Trophoblast cell (in vitro differentiated cells and primary cell): Measurements from ENCODE around the gene CSH1.

Experiments used
- DNase-seq, 2 donors: peaks; one replicate each; pipeline ENCODE4 v3.0.0-alpha.2; 2016
- H2AFZ ChIP-seq: 2 replicates; pipeline ENCODE4 v1.6.1; 2013; ENCODE audit warnings: low read length, moderate library complexity, mild to moderate bottlenecking; ENCODE audit not compliant: insufficient read depth, poor library complexity
- H2AK5ac ChIP-seq: 2 replicates; pipeline ENCODE4 v1.6.1; 2013; ENCODE audit warnings: mild to moderate bottlenecking, low read length
- H2BK120ac ChIP-seq: 2 replicates; pipeline ENCODE4 v1.6.1; 2013; ENCODE audit warnings: low read length, mild to moderate bottlenecking, moderate library complexity; ENCODE audit not compliant: insufficient read depth, poor library complexity
- H2BK12ac ChIP-seq: 2 replicates; pipeline ENCODE4 v1.6.1; 2013; ENCODE audit warnings: mild to moderate bottlenecking, low read length, moderate library complexity
- H2BK5ac ChIP-seq: 2 replicates; pipeline ENCODE4 v1.6.1; 2013; ENCODE audit warnings: low read length, low read depth, moderate library complexity, mild to moderate bottlenecking; ENCODE audit not compliant: poor library complexity
- H3K14ac ChIP-seq: 2 replicates; pipeline ENCODE4 v1.6.1; 2013; ENCODE audit warnings: mild to moderate bottlenecking, low read length
- H3K18ac ChIP-seq: 2 replicates; pipeline ENCODE4 v1.6.1; 2013; ENCODE audit warnings: mild to moderate bottlenecking, low read length
- H3K23ac ChIP-seq: 2 replicates; pipeline ENCODE4 v1.6.1; 2013; ENCODE audit warnings: low read length
- H3K27ac ChIP-seq: 2 replicates; pipeline ENCODE4 v1.5.1; 2013; ENCODE audit warnings: low read depth, mild to moderate bottlenecking, inconsistent platforms, low read length, moderate library complexity
- H3K27me3 ChIP-seq: 2 replicates; pipeline ENCODE4 v1.6.1; 2013; ENCODE audit warnings: inconsistent platforms, mild to moderate bottlenecking, low read length, moderate library complexity; ENCODE audit not compliant: insufficient read depth
- H3K36me3 ChIP-seq, 2 experiments: 1 replicate in 1 of 2; 2 replicates in 1 of 2; pipeline ENCODE4 v1.6.1; 2013; ENCODE audit warnings: low read length in 2 of 2, mild to moderate bottlenecking in 2 of 2, moderate library complexity in 1 of 2; ENCODE audit not compliant: insufficient read depth in 2 of 2, control insufficient read depth in 1 of 2
- H3K4ac ChIP-seq: 2 replicates; pipeline ENCODE4 v1.6.1; 2013; ENCODE audit warnings: low read depth, mild to moderate bottlenecking, low read length, moderate library complexity
- H3K4me1 ChIP-seq, 2 experiments: 1 replicate in 1 of 2; 2 replicates in 1 of 2; pipeline ENCODE4 v1.6.1; 2013; ENCODE audit warnings: low read length in 2 of 2, mild to moderate bottlenecking in 2 of 2, moderate library complexity in 1 of 2; ENCODE audit not compliant: insufficient read depth in 2 of 2, control insufficient read depth in 1 of 2
- H3K4me2 ChIP-seq: 2 replicates; pipeline ENCODE4 v1.6.1; 2013; ENCODE audit warnings: inconsistent platforms, mild to moderate bottlenecking, low read length, moderate library complexity
- H3K4me3 ChIP-seq: 2 replicates; pipeline ENCODE4 v1.5.1; 2013; ENCODE audit warnings: mild to moderate bottlenecking, low read depth, low read length, inconsistent platforms
- H3K79me1 ChIP-seq: one replicate; pipeline ENCODE4 v1.6.1; 2013; ENCODE audit warnings: low read length
- H3K79me2 ChIP-seq: 2 replicates; pipeline ENCODE4 v1.6.1; 2013; ENCODE audit warnings: low read length, mild to moderate bottlenecking; ENCODE audit not compliant: control insufficient read depth, insufficient read depth, poor library complexity
- H3K9ac ChIP-seq: 2 replicates; pipeline ENCODE4 v1.6.1; 2013; ENCODE audit warnings: mild to moderate bottlenecking, low read length
- H3K9me3 ChIP-seq: 2 replicates; pipeline ENCODE4 v1.6.1; 2013; ENCODE audit warnings: low read depth, mild to moderate bottlenecking, control low read depth, inconsistent platforms, low read length; ENCODE audit not compliant: insufficient read depth
- H4K12ac ChIP-seq: 2 replicates; pipeline ENCODE4 v1.6.1; 2013; ENCODE audit warnings: low read depth, mild to moderate bottlenecking, low read length, moderate library complexity
- H4K8ac ChIP-seq: 2 replicates; pipeline ENCODE4 v1.6.1; 2013; ENCODE audit warnings: low read depth, mild to moderate bottlenecking, low read length, moderate library complexity
- H4K91ac ChIP-seq: one replicate; pipeline ENCODE4 v1.6.1; 2013; ENCODE audit warnings: low read depth, mild to moderate bottlenecking, low read length, moderate library complexity
- WGBS: extraction: QIAGEN DNeasy Blood & Tissue Kit; methylation state at CpG from one replicate; pipeline ENCODE4 v1.1.7; 2013; ENCODE audit warnings: missing lambda C conversion rate; ENCODE audit not compliant: insufficient read length, insufficient coverage; ENCODE audit errors: extremely low coverage; 5-methylcytosine and 5-hydroxymethylcytosine counted together

The CSH1 gene

DNA sequence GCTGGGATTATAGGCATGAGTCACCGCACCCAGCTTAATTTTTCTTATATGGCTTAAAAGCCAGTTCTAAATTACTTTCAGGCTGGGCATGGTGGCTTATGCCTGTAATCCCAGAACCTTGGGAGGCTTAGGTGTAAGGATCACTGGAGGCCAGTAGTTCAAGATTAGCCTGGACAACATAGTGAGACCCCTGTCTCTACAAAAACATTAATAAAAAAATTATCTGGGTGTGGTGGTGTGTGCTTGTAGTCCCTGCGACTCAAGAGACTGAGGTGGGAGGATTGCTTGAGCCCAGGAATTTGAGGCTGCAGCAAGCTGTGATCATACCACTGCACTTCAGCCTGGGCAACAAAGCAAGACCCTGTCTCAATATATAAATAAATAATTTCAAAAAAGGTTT lies 43.1 kb downstream of the CSH1 start:
- Histone ChIP-seq H4K8ac (no peak overlapping the region), H3K27ac (no peak overlapping the region)
- no CpG with 5 or more reads among the region's 2 CpGs for WGBS

DNA sequence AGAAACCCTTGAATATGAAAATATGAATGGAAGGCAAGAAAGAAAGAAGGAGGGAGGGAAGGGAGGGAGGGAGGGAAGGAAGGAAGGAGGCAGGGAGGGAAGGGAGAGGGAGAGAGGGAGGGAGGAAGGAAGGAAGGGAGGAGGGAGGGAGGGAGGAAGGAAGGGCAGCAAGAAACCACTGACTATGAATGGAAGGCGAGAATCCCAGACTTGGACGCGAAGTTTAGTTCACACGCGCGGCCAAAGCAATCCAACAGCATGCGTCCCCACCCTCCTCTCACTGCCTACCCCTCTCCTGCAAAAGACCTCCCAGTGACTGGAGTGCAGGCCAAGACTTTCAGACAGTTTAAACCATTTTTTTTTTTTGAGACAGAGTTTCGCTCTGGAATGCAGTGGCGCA lies 46.0 kb downstream of the CSH1 start:
- H2BK5ac ChIP-seq = no peak overlapping the region
- no peak overlapping the region for H4K91ac ChIP-seq

More for the DNA sequence above, 43.1 kb downstream of the CSH1 start:
- Histone ChIP-seq H2BK120ac (no peak overlapping the region), H2BK5ac (no peak overlapping the region), H3K36me3 (no peaks in the 10 kb centered on the region), H3K9ac (no peak overlapping the region), H2AK5ac (no peak overlapping the region), H2AFZ (no peak overlapping the region), H3K79me2 (no peaks in the 10 kb centered on the region), H4K91ac (no peak overlapping the region), H3K79me1 (peaks cover 3% of the 10 kb centered on the region), H3K4me1 (peaks cover 0 to 3% of the 10 kb centered on the region in 2 experiments), H3K9me3 (peaks cover 9% of the 10 kb centered on the region), H3K14ac (no peak overlapping the region), H3K27me3 (no peaks in the 10 kb centered on the region), H3K4ac (no peak overlapping the region), H3K4me2 (no peak overlapping the region), H3K4me3 (no peak overlapping the region), H2BK12ac (no peak overlapping the region), H4K12ac (no peak overlapping the region), H3K23ac (no peak overlapping the region), H3K18ac (no peak overlapping the region)
- no peak for DNase-seq

DNA sequence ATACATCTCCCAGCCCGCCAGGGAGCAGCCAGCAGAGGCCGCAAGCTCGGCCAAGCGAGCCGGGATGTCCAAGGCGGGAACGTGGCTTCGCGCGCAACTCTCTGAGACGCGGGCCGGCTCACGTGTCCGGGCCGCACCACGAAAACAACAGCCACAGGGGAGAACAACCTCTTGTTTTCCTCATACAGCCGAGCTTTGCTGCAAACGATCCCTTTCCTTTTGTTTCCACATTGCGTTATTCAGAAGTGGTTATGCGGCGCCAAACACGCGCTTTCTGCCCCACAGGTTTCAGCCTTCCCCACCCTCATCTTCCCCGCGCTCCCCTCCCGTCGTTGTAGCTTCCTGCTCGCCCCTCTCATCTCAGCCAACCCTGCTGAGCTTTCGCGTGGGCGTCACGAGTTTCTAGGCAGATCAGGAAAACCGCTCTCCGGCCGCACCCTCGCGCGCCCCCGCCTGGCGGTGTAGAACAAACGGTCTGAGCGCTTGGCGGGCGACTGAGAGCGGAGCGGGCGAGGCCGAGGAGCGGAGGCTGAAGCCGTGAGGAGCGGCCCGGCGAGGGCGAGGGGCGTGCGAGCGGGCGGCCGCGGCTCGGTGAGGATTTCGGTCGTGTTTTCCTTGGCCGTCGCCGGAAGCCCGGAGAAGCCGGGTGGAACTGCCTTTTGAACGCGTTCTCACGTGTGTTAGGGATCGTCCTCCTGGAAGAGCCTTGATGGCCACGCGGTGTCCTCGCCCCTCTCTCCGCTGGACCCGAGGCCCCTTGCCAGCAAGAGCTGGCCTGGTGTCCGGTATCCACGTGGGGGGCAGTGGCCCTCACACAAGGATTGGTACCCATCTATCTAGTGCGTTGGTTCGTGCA lies 47.3 kb downstream of the CSH1 start:
- no peak overlapping the region for H3K9ac ChIP-seq
- H3K14ac ChIP-seq = peak overlapping the region; percentile 52
- no peaks in the 10 kb centered on the region for H3K27me3 ChIP-seq
- peak overlapping the region; percentile 95 for H4K8ac ChIP-seq
- peak overlapping the region; percentile 93 for H2BK12ac ChIP-seq
- H4K12ac ChIP-seq = peak overlapping the region; percentile 29
- peak overlapping the region; percentile 32 for H3K18ac ChIP-seq
- H3K4ac ChIP-seq = no peak overlapping the region
- peak overlapping the region; percentile 90 for H2AFZ ChIP-seq
- H2BK120ac ChIP-seq = peak overlapping the region; percentile 65
- H3K4me1 ChIP-seq = peaks cover 0 to 3% of the 10 kb centered on the region in 2 experiments
- no peak overlapping the region for H2AK5ac ChIP-seq
- no peaks in the 10 kb centered on the region for H3K36me3 ChIP-seq
- H3K4me3 ChIP-seq = peak overlapping the region; percentile 26
- H3K79me2 ChIP-seq = no peaks in the 10 kb centered on the region
- peak overlapping the region; percentile 50 for H3K4me2 ChIP-seq
- H3K9me3 ChIP-seq = peaks cover 14% of the 10 kb centered on the region
- peaks cover 3% of the 10 kb centered on the region for H3K79me1 ChIP-seq
- no peak overlapping the region for H2BK5ac ChIP-seq
- no peak overlapping the region for H3K23ac ChIP-seq
- H4K91ac ChIP-seq = peak overlapping the region; percentile 67
- no CpG with 5 or more reads among the region's 82 CpGs for WGBS
- H3K27ac ChIP-seq = no peak overlapping the region
- peak; percentile 93 to 99 for DNase-seq

More for the DNA sequence above, 46.0 kb downstream of the CSH1 start:
- no peak overlapping the region for H2BK12ac ChIP-seq
- H3K9ac ChIP-seq = no peak overlapping the region
- no CpG with 5 or more reads among the region's 9 CpGs for WGBS
- H3K79me1 ChIP-seq = peaks cover 3% of the 10 kb centered on the region
- H3K23ac ChIP-seq = no peak overlapping the region
- H3K14ac ChIP-seq = no peak overlapping the region
- H3K27ac ChIP-seq = no peak overlapping the region
- H3K4me1 ChIP-seq = peaks cover 0 to 3% of the 10 kb centered on the region in 2 experiments
- H3K9me3 ChIP-seq = peaks cover 14% of the 10 kb centered on the region
- no peak overlapping the region for H2AK5ac ChIP-seq
- H4K8ac ChIP-seq = no peak overlapping the region
- no peak overlapping the region for H4K12ac ChIP-seq
- H3K4me3 ChIP-seq = no peak overlapping the region
- H3K4ac ChIP-seq = no peak overlapping the region
- no peak overlapping the region for H2AFZ ChIP-seq
- H3K27me3 ChIP-seq = no peaks in the 10 kb centered on the region
- H3K36me3 ChIP-seq = no peaks in the 10 kb centered on the region
- no peak overlapping the region for H2BK120ac ChIP-seq
- no peak overlapping the region for H3K4me2 ChIP-seq
- H3K79me2 ChIP-seq = no peaks in the 10 kb centered on the region
- DNase-seq = no peak
- no peak overlapping the region for H3K18ac ChIP-seq

DNA sequence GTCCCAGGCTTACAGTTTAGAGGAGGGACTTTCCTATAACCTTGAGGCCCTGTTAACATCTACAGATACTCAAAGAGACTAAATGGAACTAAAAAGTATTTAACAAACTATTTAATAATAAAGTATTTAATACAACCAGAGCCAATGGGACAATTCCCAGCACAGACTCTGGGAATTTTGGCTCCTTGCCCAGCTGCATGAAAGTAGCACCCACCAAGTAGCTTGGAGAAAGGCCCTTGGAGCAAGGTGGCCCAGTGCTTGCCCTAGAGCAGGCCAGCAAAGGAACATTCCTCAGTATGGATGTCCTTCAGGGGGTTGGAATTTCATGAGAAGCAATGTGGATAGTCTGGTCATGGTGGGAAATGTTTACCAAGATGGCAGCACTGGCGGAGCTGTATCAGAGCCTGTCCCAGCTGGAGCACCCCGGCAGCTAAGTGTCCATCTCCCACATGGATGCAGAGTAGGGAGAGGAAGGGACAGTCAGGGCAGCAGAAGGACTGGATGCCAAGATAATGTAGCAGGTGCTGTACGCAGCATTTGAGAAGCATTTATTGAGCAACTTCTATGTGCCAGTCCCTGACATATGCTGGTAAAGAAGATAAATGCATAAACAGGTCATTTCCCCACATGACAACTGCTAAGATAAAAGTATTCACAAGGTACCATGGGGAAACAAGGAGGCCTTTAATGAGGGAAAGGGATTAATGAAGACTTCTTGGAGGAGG lies 48.7 kb downstream of the CSH1 start:
- no peak for DNase-seq
- peaks cover 5% of the 10 kb centered on the region for H3K79me1 ChIP-seq
- peaks cover 14% of the 10 kb centered on the region for H3K9me3 ChIP-seq
- H3K27me3 ChIP-seq = no peaks in the 10 kb centered on the region
- H3K4me1 ChIP-seq = peaks cover 0 to 5% of the 10 kb centered on the region in 2 experiments
- H3K14ac ChIP-seq = no peak overlapping the region
- H2BK12ac ChIP-seq = no peak overlapping the region
- no peak overlapping the region for H4K8ac ChIP-seq
- H2BK5ac ChIP-seq = no peak overlapping the region
- no peak overlapping the region for H3K23ac ChIP-seq
- H3K4me2 ChIP-seq = no peak overlapping the region
- H2AFZ ChIP-seq = no peak overlapping the region
- no peak overlapping the region for H4K12ac ChIP-seq
- H3K36me3 ChIP-seq = no peaks in the 10 kb centered on the region
- no peak overlapping the region for H2BK120ac ChIP-seq
- no peak overlapping the region for H3K4ac ChIP-seq
- H3K18ac ChIP-seq = no peak overlapping the region
- H3K27ac ChIP-seq = no peak overlapping the region
- H3K9ac ChIP-seq = no peak overlapping the region
- H3K4me3 ChIP-seq = no peak overlapping the region
- H4K91ac ChIP-seq = no peak overlapping the region
- H2AK5ac ChIP-seq = no peak overlapping the region
- no CpG with 5 or more reads among the region's 3 CpGs for WGBS
- no peaks in the 10 kb centered on the region for H3K79me2 ChIP-seq
